HG03196 (cell line): Measurements from ENCODE around the gene PHLDA1.
"Not testable (repeated sequence)": the region's sequence is repeated elsewhere in the genome, so short reads cannot be mapped to it uniquely, and the experiment has no call there.

Experiments used
- ATAC-seq: cut with Tn5 transposase; IDR thresholded peaks from one replicate; pipeline ENCODE4 v1.9.1; 2021; ENCODE audit not compliant: unreplicated experiment

The PHLDA1 gene

GRCh38 chr12:75987709-75988108 lies 43.9 kb downstream of the PHLDA1 start:
- ATAC-seq: not testable (repeated sequence)

GRCh38 chr12:75986001-75986746 lies 45.4 kb downstream of the PHLDA1 start:
- no peak for ATAC-seq

- no peak for ATAC-seq
Observed at GRCh38 chr12:75985566-75985965, 46.0 kb downstream of the PHLDA1 start.

- ATAC-seq: no peak
Observed at GRCh38 chr12:75984577-75985182, 46.9 kb downstream of the PHLDA1 start.

GRCh38 chr12:75983851-75984250 lies 47.7 kb downstream of the PHLDA1 start:
- not testable (repeated sequence) for ATAC-seq

- no peak for ATAC-seq
Observed at GRCh38 chr12:75982979-75983660, 48.5 kb downstream of the PHLDA1 start.

GRCh38 chr12:75982169-75982564 lies 49.4 kb downstream of the PHLDA1 start:
- no peak for ATAC-seq

GRCh38 chr12:75981247-75982168 lies 50.1 kb downstream of the PHLDA1 start:
- peak; percentile 35 for ATAC-seq

- ATAC-seq: peak; percentile 41
Observed at GRCh38 chr12:75979181-75979580, 52.4 kb downstream of the PHLDA1 start.

- ATAC-seq: no peak
Observed at GRCh38 chr12:75978677-75979076, 52.9 kb downstream of the PHLDA1 start.

- ATAC-seq: peak; percentile 95
Observed at GRCh38 chr12:75977952-75978671, 53.5 kb downstream of the PHLDA1 start.

- no peak for ATAC-seq
Observed at GRCh38 chr12:75977590-75977951, 54.0 kb downstream of the PHLDA1 start.

- no peak for ATAC-seq
Observed at GRCh38 chr12:75976913-75977312, 54.7 kb downstream of the PHLDA1 start.

- ATAC-seq: no peak
Observed at GRCh38 chr12:75976113-75976512, 55.5 kb downstream of the PHLDA1 start.

GRCh38 chr12:75975702-75976101 lies 55.9 kb downstream of the PHLDA1 start:
- no peak for ATAC-seq
